ENCODE results near the gene FAM53C.

FAM53C gene

GRCh38 chr5:138351056-138351455 is 13.0 kb downstream of the FAM53C start:
- H3K36me3 ChIP-seq (ENCODE audit: low read length) = no peaks in the 10 kb centered on the region
- no peak overlapping the region for H2AFZ ChIP-seq (ENCODE audit: low read depth, low read length, severe bottlenecking)
- H3K4me2 ChIP-seq (ENCODE audit: low read depth, low read length, poor library complexity, severe bottlenecking) = no peak overlapping the region
- no peaks in the 10 kb centered on the region for H3K9me2 ChIP-seq (replicated peaks; ENCODE audit: insufficient read depth, low read length)
- H4K20me1 ChIP-seq (ENCODE audit: low read depth, low read length) = peaks cover 9% of the 10 kb centered on the region; the same call in 1 of the 2 replicates
- no peak overlapping the region for H3K27ac ChIP-seq (ENCODE audit: low read depth, low read length)
- TF ChIP-seq EZH2phosphoT487 (conservative IDR thresholded peaks at IDR 0.05; ENCODE audit: low read length) = no peak
- TF ChIP-seq, protein P1, sequence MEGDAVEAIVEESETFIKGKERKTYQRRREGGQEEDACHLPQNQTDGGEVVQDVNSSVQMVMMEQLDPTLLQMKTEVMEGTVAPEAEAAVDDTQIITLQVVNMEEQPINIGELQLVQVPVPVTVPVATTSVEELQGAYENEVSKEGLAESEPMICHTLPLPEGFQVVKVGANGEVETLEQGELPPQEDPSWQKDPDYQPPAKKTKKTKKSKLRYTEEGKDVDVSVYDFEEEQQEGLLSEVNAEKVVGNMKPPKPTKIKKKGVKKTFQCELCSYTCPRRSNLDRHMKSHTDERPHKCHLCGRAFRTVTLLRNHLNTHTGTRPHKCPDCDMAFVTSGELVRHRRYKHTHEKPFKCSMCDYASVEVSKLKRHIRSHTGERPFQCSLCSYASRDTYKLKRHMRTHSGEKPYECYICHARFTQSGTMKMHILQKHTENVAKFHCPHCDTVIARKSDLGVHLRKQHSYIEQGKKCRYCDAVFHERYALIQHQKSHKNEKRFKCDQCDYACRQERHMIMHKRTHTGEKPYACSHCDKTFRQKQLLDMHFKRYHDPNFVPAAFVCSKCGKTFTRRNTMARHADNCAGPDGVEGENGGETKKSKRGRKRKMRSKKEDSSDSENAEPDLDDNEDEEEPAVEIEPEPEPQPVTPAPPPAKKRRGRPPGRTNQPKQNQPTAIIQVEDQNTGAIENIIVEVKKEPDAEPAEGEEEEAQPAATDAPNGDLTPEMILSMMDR (IDR thresholded peaks at IDR 0.05; ENCODE audit: insufficient read depth, low read length, poor library complexity, severe bottlenecking) = no peak
- H3K9ac ChIP-seq (ENCODE audit: low read length) = no peak overlapping the region
- H3K79me2 ChIP-seq (ENCODE audit: insufficient read depth, low read length) = peaks cover 31% of the 10 kb centered on the region
- no peaks in the 10 kb centered on the region; the same call in 1 of the 2 replicates for H3K9me3 ChIP-seq (ENCODE audit: insufficient read depth, low read length)
- peaks cover 23% of the 10 kb centered on the region for H3F3A ChIP-seq (ENCODE audit: insufficient read depth)
- H3K4me3 ChIP-seq (ENCODE audit: insufficient read depth, low read length, poor library complexity, severe bottlenecking) = no peak overlapping the region
- H3K27me3 ChIP-seq (ENCODE audit: low read length) = no peaks in the 10 kb centered on the region

DNA sequence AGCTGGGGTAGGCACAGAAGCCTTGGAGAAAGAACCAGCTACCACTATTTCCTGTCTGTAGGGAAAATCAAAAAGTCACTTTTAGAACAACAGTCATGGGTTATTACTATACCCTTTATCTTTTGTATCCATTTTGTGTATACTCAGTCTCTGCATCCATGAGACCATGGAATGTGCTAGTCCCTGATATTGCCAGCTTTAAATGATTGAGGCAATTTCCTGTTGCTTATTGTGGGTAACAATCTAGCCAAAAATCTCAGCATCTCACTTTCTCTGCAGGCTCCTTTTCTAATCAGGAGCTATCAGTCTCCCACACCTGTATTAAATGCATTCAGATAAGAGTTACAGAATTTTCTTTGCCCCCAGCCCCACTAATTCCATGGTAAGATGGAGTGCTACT is 13.5 kb downstream of the FAM53C start:
- Histone ChIP-seq H2AFZ (ENCODE audit: low read depth, low read length, severe bottlenecking) (no peak overlapping the region), H3K4me3 (ENCODE audit: insufficient read depth, low read length, poor library complexity, severe bottlenecking) (no peak overlapping the region), H3K27ac (ENCODE audit: low read depth, low read length) (no peak overlapping the region), H3K9me3 (ENCODE audit: insufficient read depth, low read length) (no peaks in the 10 kb centered on the region; the same call in 1 of the 2 replicates), H3K4me2 (ENCODE audit: low read depth, low read length, poor library complexity, severe bottlenecking) (no peak overlapping the region), H3K36me3 (ENCODE audit: low read length) (no peaks in the 10 kb centered on the region), H3F3A (ENCODE audit: insufficient read depth) (peaks cover 23% of the 10 kb centered on the region), H3K9ac (ENCODE audit: low read length) (no peak overlapping the region), H3K27me3 (ENCODE audit: low read length) (no peaks in the 10 kb centered on the region), H4K20me1 (ENCODE audit: low read depth, low read length) (peaks cover 12% of the 10 kb centered on the region; the same call in 1 of the 2 replicates), H3K9me2 (replicated peaks; ENCODE audit: insufficient read depth, low read length) (no peaks in the 10 kb centered on the region), H3K79me2 (ENCODE audit: insufficient read depth, low read length) (peaks cover 36% of the 10 kb centered on the region)
- TF ChIP-seq, protein P1 (IDR thresholded peaks at IDR 0.05; ENCODE audit: insufficient read depth, low read length, poor library complexity, severe bottlenecking) = no peak
- no peak for TF ChIP-seq EZH2phosphoT487 (conservative IDR thresholded peaks at IDR 0.05; ENCODE audit: low read length)

GRCh38 chr5:138352071-138352721 is 14.1 kb downstream of the FAM53C start, which contains the start of gene KDM3B:
Gene KDM3B (plus strand): TSS chr5:138352685. CDS start chr5:138352796, 111 bp downstream.
- Histone ChIP-seq H3K4me3 (ENCODE audit: insufficient read depth, low read length, poor library complexity, severe bottlenecking) (peak within 1 kb of the TSS; percentile 100), H3K27me3 (ENCODE audit: low read length) (no peaks in the 10 kb centered on the region), H3F3A (ENCODE audit: insufficient read depth) (peaks cover 23% of the 10 kb centered on the region), H3K36me3 (ENCODE audit: low read length) (no peaks in the 10 kb centered on the region), H3K27ac (ENCODE audit: low read depth, low read length) (peak within 1 kb of the TSS; percentile 97), H3K4me2 (ENCODE audit: low read depth, low read length, poor library complexity, severe bottlenecking) (peak within 1 kb of the TSS; percentile 83), H4K20me1 (ENCODE audit: low read depth, low read length) (peaks cover 12% of the 10 kb centered on the region; the same call in 1 of the 2 replicates), H3K9ac (ENCODE audit: low read length) (peak within 1 kb of the TSS; percentile 98), H3K9me3 (ENCODE audit: insufficient read depth, low read length) (no peaks in the 10 kb centered on the region; the same call in 1 of the 2 replicates), H3K9me2 (replicated peaks; ENCODE audit: insufficient read depth, low read length) (no peaks in the 10 kb centered on the region), H3K79me2 (ENCODE audit: insufficient read depth, low read length) (peaks cover 42% of the 10 kb centered on the region), H2AFZ (ENCODE audit: low read depth, low read length, severe bottlenecking) (peak within 1 kb of the TSS; percentile 82)
- no peak for TF ChIP-seq EZH2phosphoT487 (conservative IDR thresholded peaks at IDR 0.05; ENCODE audit: low read length)
- TF ChIP-seq, protein P1 (IDR thresholded peaks at IDR 0.05; ENCODE audit: insufficient read depth, low read length, poor library complexity, severe bottlenecking) = peak; percentile 99

All from SU-DHL-6 (cell line).